ENCODE measurements around the gene RAF1.

RAF1 gene

DNA sequence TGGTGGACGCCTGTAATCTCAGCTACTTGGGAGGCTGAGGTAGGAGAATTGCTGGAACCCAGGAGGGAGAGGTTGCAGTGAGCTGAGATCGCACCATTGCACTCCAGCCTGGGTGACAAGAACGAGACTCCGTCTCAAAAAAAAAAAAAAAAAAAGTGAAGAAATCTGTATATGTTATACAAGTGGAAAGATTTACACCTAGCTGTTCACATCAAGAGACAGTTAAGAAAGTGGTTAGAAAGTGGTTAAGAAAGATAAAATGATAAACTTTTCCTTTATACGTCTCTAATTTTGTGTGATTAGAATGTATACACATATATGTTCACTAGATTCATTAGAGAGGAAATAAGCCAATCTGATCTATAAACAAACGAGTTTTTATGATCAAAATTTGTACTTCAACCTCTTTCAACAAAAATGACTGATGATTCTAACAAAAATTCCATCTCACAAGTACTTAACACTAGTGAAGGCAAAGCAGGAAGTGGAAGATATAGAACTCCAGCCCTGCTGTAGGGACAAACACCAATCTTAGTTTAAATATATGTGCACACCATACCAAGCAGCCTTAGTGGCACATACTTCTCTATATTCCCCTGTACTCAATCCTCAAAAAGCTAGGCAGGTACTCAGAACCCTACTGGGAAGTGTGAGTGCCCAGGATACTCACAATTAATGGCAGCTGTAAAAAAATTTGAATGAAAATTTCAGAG is 51.2 kb downstream of the RAF1 start:
- DNase-seq (ENCODE audit: insufficient read length, low spot score) (no peak), FAIRE-seq (no peak)
- no peak for TF ChIP-seq POLR2A (IDR thresholded peaks at IDR 0.05; ENCODE audit: low read depth, low read length)

- DNase-seq (ENCODE audit: insufficient read length, low spot score) (no peak), FAIRE-seq (no peak)
- no peak for TF ChIP-seq POLR2A (IDR thresholded peaks at IDR 0.05; ENCODE audit: low read depth, low read length)
Observed at GRCh38 chr3:12611117-12611516, 52.8 kb downstream of the RAF1 start.

DNA sequence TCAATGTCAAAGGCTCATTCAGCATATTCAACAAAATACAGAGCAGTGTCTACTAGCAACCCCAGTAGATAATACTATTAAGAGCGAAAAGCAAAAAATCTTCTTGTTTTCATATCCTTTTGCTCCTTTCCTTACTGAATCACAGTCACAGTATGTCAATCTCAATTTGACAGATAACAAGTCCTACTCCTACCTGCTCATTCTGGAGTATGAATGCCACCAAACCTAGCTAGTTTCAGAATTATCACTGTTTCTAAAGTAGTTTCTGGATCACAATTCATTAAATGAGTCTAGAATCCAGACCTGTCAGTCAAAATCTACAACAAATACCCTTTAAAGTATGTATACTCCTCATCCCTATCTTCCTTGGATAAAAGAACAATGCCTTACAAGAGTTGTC is 55.5 kb downstream of the RAF1 start:
- DNase-seq (ENCODE audit: insufficient read length, low spot score) (no peak), FAIRE-seq (no peak)
- TF ChIP-seq POLR2A (IDR thresholded peaks at IDR 0.05; ENCODE audit: low read depth, low read length), result no peak

DNA sequence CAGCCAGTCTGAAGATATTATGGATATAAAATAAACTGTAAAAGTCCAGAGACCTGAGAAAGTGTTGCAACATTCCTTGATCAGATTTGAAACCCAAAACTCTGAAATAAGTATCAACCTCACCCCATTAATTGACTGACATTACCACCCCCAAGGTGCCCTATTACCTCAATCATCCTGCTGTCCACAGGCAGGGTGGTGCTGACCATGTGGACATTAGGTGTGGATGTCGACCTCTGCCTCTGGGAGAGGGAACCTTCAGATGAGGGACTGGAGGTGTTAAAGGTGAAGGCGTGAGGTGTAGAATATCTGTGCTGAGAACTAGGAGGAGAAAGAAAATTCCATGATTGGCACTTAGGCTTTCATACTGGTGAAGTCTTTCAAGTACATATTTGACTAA is 59.9 kb downstream of the RAF1 start:
- peak; percentile 53 for FAIRE-seq
- no peak for TF ChIP-seq POLR2A (IDR thresholded peaks at IDR 0.05; ENCODE audit: low read depth, low read length)
- no peak for DNase-seq (ENCODE audit: insufficient read length, low spot score)

DNA sequence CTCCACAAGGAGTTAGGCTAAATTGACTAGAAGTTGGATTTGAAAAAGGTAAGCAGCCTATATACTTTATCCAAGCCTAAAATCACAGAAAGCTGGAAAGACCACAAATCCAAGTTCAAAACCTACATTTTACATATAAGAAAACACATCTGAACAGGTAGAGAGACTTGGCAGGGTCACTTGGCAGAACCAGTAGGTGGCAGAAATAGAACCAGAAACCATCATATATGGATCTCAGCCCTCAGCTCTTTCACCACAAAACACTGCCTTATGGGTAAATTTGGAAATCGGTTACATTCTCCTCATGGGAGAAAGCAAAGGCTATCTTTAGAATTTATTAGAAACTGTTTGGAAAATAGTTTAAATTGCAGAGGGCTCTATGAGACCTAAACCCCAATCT is 62.8 kb downstream of the RAF1 start:
- FAIRE-seq, result no peak
- no peak for DNase-seq (ENCODE audit: insufficient read length, low spot score)

DNA sequence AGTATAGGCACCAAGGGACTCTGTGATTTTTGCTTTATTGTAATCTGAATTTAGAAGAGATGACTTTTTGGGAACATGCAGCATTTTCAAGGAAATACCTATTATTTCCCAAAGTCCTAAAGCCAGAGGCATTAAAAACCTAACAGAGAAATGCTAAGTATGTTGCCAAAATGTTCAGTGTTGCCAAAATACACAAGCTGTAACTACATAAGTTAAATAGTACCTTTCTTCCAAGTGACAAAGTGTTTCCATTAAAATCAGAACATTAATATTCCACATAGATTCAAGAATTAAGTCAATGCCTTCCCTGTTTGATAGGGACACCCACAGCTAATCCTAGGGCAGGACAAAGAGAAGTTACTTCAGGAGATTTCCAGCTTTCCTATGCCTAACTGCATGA is 65.0 kb downstream of the RAF1 start:
- no peak for FAIRE-seq

More for the DNA sequence above, 62.8 kb downstream of the RAF1 start:
- TF ChIP-seq POLR2A (IDR thresholded peaks at IDR 0.05; ENCODE audit: low read depth, low read length), result no peak

GRCh38 chr3:12593473-12593872 is 70.4 kb downstream of the RAF1 start:
- no peak for TF ChIP-seq POLR2A (IDR thresholded peaks at IDR 0.05; ENCODE audit: low read depth, low read length)
- DNase-seq (ENCODE audit: insufficient read length, low spot score), result no peak
- FAIRE-seq, result no peak

More for the DNA sequence above, 65.0 kb downstream of the RAF1 start:
- DNase-seq (ENCODE audit: insufficient read length, low spot score), result no peak
- no peak for TF ChIP-seq POLR2A (IDR thresholded peaks at IDR 0.05; ENCODE audit: low read depth, low read length)

- no peak for FAIRE-seq
- TF ChIP-seq POLR2A (IDR thresholded peaks at IDR 0.05; ENCODE audit: low read depth, low read length), result no peak
- DNase-seq (ENCODE audit: insufficient read length, low spot score), result no peak
Observed at GRCh38 chr3:12591997-12592715, 71.8 kb downstream of the RAF1 start.

DNA sequence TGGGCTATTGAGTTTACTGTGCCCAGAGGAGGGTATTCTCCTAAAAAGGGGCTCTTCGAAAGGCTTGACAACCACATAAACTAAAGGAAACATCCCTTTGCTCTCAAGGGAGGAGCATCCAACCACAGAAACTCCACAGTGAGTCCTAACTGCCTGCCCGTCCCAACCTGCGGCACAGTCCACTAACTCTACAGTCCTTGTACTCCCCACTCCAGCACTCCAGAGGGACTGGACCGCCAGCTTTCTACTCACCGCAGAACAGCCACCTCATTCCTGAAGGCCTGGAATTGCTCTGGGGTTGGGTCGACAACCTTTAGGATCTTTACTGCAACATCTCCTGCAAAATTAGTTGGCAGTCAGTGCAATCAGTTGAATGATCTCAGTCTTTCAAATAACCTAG is 72.5 kb downstream of the RAF1 start:
- DNase-seq (ENCODE audit: insufficient read length, low spot score) (no peak), FAIRE-seq (no peak)
- no peak for TF ChIP-seq POLR2A (IDR thresholded peaks at IDR 0.05; ENCODE audit: low read depth, low read length)

DNA sequence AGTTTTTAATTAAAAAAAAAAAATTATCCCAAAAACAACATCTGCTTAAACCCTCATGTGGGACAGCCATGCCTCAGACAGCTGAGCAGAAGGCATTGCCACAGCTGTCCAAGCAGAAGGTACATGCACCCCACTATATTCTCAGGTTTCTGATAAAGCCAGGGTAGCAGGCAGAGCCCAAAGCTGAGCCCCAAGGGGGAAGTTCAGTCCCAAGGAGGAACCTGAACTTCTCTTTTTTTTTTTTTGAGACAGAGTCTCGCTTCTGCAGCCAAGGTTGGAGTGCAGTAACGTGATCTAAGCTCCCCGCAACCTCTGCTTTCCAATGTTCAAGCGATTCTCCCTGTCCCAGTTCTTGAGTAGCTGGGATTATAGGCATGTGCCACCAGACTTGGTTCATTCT is 73.8 kb downstream of the RAF1 start:
- TF ChIP-seq POLR2A (IDR thresholded peaks at IDR 0.05; ENCODE audit: low read depth, low read length), result no peak
- FAIRE-seq, result no peak
- no peak for DNase-seq (ENCODE audit: insufficient read length, low spot score)

- FAIRE-seq (no peak), DNase-seq (ENCODE audit: insufficient read length, low spot score) (peak; percentile 19)
- no peak for TF ChIP-seq POLR2A (IDR thresholded peaks at IDR 0.05; ENCODE audit: low read depth, low read length)
Observed at GRCh38 chr3:12588039-12589009, 75.6 kb downstream of the RAF1 start.

GRCh38 chr3:12586403-12586802 is 77.5 kb downstream of the RAF1 start:
- TF ChIP-seq POLR2A (IDR thresholded peaks at IDR 0.05; ENCODE audit: low read depth, low read length), result no peak
- FAIRE-seq, result no peak
- no peak for DNase-seq (ENCODE audit: insufficient read length, low spot score)

- DNase-seq (ENCODE audit: insufficient read length, low spot score), result no peak
- no peak for TF ChIP-seq POLR2A (IDR thresholded peaks at IDR 0.05; ENCODE audit: low read depth, low read length)
Observed at GRCh38 chr3:12585970-12586369, 77.9 kb downstream of the RAF1 start.

DNA sequence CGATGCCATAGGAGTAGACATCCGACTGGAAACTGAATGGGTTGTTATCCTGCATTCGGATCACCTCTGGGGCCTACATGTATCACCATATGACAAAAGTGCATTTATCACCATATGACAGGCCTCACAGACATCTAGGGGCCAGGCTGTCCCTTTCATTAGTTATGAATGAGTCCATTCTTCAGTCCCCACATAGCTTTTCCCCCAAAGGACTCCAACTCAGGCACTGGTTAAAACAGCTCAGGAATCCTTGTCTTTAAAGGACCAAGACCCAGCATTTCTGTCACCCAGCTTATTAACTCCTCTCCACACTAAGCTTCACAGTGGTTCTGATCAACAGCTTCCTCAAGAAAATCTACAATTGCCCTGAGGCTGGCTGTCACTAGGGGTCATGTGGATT is 78.7 kb downstream of the RAF1 start:
- no peak for TF ChIP-seq POLR2A (IDR thresholded peaks at IDR 0.05; ENCODE audit: low read depth, low read length)
- no peak for FAIRE-seq
- no peak for DNase-seq (ENCODE audit: insufficient read length, low spot score)

More at GRCh38 chr3:12585970-12586369, 77.9 kb downstream of the RAF1 start:
- no peak for FAIRE-seq

All from H54 (cell line).